ENCODE data around the gene AGMAT. TPM values are rescaled to one million over a fixed set of nuclear protein-coding genes. Genes with fewer than 3 reads are reported as not detected.

The AGMAT gene
- total and polyA plus RNA-seq, 2 of the 4 experiments (the other 2 are of a cell fraction): 0.18 to 0.26 TPM

DNA sequence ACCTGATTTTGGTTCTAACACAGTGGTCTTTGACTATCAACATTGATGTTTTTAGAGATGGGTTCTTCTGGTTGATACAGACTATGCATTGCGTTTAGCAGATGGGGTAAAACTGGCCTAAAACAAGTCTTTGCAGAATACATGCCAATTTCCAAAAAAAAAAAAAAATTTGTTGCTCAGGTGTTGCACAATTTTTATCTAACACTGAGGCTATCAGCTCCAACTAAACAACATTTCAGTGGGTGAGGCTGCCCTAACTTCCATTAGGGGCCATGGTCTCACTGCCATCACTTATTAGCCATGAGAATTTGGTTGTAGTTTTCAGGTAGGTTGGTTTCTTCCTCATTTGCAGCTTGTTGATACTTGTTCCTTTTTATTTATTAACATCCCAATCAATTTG lies 14.0 kb downstream of the AGMAT start:
- Histone ChIP-seq H4K5ac (ENCODE audit: low read depth, low read length) (no peak overlapping the region), H4K8ac (ENCODE audit: low read depth in 2 of 2, low read length in 2 of 2) (no peak overlapping the region), H3K9ac (ENCODE audit: low read depth, low read length) (no peak overlapping the region), H2BK120ac (ENCODE audit: low read depth, low read length) (no peak overlapping the region), H3K4ac (ENCODE audit: low read depth, low read length) (no peak overlapping the region), H3K4me1 (ENCODE audit: control insufficient read depth, insufficient read depth, low read length) (no peaks in the 10 kb centered on the region), H3K36me3 (ENCODE audit: control insufficient read depth, insufficient read depth, low read length) (peaks cover 29% of the 10 kb centered on the region), H2AFZ (replicated peaks; ENCODE audit: low read length, poor library complexity) (no peak overlapping the region), H3K18ac (ENCODE audit: low read depth, low read length) (no peak overlapping the region), H3K4me3 (ENCODE audit: insufficient read depth, low read depth, low read length) (no peak overlapping the region), H2BK5ac (ENCODE audit: low read depth, low read length, poor library complexity, severe bottlenecking) (no peak overlapping the region), H3K9me1 (ENCODE audit: insufficient read depth, low read length) (peaks cover 2% of the 10 kb centered on the region; the same call in 1 of the 2 replicates), H2BK20ac (ENCODE audit: low read depth, low read length) (no peak overlapping the region), H2AK9ac (replicated peaks; ENCODE audit: low read depth, low read length, poor library complexity) (no peak overlapping the region), H3K14ac (replicated peaks; ENCODE audit: low read depth, low read length) (no peak overlapping the region), H2AK5ac (ENCODE audit: low read depth, low read length) (no peak overlapping the region), H3K23ac (ENCODE audit: low read depth, low read length) (no peak overlapping the region), H2BK15ac (ENCODE audit: low read depth, low read length) (no peak overlapping the region), H3K56ac (ENCODE audit: extremely low read depth, insufficient read depth, low read length) (no peak overlapping the region), H3K9me3 (ENCODE audit: control insufficient read depth, insufficient read depth, low read length) (no peaks in the 10 kb centered on the region), H3K27ac (ENCODE audit: insufficient read depth, low read length) (no peak overlapping the region), H3K4me2 (ENCODE audit: low read depth, low read length) (no peak overlapping the region), H3K27me3 (ENCODE audit: control insufficient read depth, insufficient read depth, low read length) (no peaks in the 10 kb centered on the region), H4K20me1 (ENCODE audit: insufficient read depth, low read length) (no peaks in the 10 kb centered on the region), H3K79me1 (ENCODE audit: low read depth in 1 of 2, low read length in 2 of 2) (0 out of 4 replicates have a peak, but pooled peaks cover 0 to 4% of the 10 kb centered on the region in 2 experiments), H4K91ac (ENCODE audit: insufficient read depth, low read depth, low read length) (no peak overlapping the region)
- ChIA-PET POLR2A (ENCODE audit: unreplicated experiment) (no interaction called here), CTCF (interaction anchor here (0.6 kb wide), 1 partner anchor 10 kb away, joined by 3 read pairs; no protein-coding TSS in a partner anchor)
- intact Hi-C loops (cut with micrococcal nuclease): no loop called here
- ATAC-seq (ENCODE audit: low read depth): no peak
- no CpG with 5 or more reads among the region's 1 CpG for WGBS, 2 experiments (ENCODE audit: extremely low coverage in 2 of 2, insufficient read length in 1 of 2)
- no TSS peak for BruUV-seq (replicated peaks)
- DNase-seq: no peak
- TF ChIP-seq CEBPB (IDR thresholded peaks at IDR 0.05; ENCODE audit: low read depth, low read length) (peak; percentile 35; the same call in 1 of the 2 replicates), SMC3 (IDR thresholded peaks at IDR 0.05; ENCODE audit: low read depth, low read length) (no peak)
- TF ChIP-seq, protein P1, sequence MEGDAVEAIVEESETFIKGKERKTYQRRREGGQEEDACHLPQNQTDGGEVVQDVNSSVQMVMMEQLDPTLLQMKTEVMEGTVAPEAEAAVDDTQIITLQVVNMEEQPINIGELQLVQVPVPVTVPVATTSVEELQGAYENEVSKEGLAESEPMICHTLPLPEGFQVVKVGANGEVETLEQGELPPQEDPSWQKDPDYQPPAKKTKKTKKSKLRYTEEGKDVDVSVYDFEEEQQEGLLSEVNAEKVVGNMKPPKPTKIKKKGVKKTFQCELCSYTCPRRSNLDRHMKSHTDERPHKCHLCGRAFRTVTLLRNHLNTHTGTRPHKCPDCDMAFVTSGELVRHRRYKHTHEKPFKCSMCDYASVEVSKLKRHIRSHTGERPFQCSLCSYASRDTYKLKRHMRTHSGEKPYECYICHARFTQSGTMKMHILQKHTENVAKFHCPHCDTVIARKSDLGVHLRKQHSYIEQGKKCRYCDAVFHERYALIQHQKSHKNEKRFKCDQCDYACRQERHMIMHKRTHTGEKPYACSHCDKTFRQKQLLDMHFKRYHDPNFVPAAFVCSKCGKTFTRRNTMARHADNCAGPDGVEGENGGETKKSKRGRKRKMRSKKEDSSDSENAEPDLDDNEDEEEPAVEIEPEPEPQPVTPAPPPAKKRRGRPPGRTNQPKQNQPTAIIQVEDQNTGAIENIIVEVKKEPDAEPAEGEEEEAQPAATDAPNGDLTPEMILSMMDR (conservative IDR thresholded peaks at IDR 0.05; ENCODE audit: low read depth, low read length): no peak
- in situ Hi-C loops (cut with MboI; ENCODE audit: low sequenced_read_pairs): no loop called here
- dilution Hi-C loops (cut with HindIII; ENCODE audit: low sequenced_read_pairs, unreplicated experiment): no loop called here

Data from IMR-90 (cell line).